ENCODE data around the gene AHCTF1.

DNA sequence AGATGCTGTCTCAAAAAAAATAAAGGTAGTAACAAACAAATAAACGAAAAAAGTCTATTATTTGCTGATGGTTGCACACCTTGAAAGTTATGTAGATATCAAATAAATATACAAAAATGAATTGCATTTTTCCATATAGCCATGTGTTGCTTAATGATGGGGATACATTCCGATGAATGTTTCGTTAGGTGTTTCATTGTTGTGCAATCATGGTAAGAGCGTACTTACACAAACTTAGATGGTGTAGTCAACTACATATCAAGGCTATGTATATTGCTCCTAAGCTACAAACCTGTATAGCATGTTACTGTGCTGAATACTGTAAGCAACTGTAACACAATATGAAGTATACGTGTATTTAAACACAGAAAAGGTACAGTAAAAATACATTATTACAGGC, 34.4 kb downstream of the AHCTF1 start:
- TF ChIP-seq, protein P1, sequence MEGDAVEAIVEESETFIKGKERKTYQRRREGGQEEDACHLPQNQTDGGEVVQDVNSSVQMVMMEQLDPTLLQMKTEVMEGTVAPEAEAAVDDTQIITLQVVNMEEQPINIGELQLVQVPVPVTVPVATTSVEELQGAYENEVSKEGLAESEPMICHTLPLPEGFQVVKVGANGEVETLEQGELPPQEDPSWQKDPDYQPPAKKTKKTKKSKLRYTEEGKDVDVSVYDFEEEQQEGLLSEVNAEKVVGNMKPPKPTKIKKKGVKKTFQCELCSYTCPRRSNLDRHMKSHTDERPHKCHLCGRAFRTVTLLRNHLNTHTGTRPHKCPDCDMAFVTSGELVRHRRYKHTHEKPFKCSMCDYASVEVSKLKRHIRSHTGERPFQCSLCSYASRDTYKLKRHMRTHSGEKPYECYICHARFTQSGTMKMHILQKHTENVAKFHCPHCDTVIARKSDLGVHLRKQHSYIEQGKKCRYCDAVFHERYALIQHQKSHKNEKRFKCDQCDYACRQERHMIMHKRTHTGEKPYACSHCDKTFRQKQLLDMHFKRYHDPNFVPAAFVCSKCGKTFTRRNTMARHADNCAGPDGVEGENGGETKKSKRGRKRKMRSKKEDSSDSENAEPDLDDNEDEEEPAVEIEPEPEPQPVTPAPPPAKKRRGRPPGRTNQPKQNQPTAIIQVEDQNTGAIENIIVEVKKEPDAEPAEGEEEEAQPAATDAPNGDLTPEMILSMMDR (conservative IDR thresholded peaks at IDR 0.05 in 1 of 2, IDR thresholded peaks at IDR 0.05 in 1 of 2; ENCODE audit: low read depth in 1 of 2, low read length in 2 of 2): no peak
- no peak for TF ChIP-seq EZH2 (IDR thresholded peaks at IDR 0.05; ENCODE audit: low read length, missing control alignments)
